Right ventricle myocardium superior (tissue), 1 donor: ENCODE measurements around the gene SEMA5B. TPM values are rescaled to one million over a fixed set of nuclear protein-coding genes. Genes with fewer than 3 reads are reported as not detected.

Experiments
- ATAC-seq: fragments of 200-7000 bp; cut with Tn5 transposase; one replicate; pipeline ENCODE4 v1.9.1; 2020; ENCODE audit warnings: mild to moderate bottlenecking; ENCODE audit not compliant: poor library complexity
- DNase-seq: peaks from one replicate; pipeline ENCODE4 v3.0.0-alpha.2; 2020
- intact Hi-C: fragments of 100-400 bp; cut with DNase I; formaldehyde crosslinking; loops from one replicate; pipeline ENCODE4 v1.11.2; 2022
- total RNA-seq: library from RNA; stranded (reverse); fragmentation: NEBNext Ultra II Directional; extraction: Animal tissue kit (Norgen Biotek cat#: 25700); gene quantifications from one replicate; pipeline ENCODE4 v1.2.1, GENCODE V29; 2021
- donor health status: DM: no; HTN: yes; CAD: no; lungs with severe emphysema.

SEMA5B gene
- total RNA-seq, 1 donor from 2014 or later, result 2.1 TPM

GRCh38 chr3:122941228-122942206 lies 86.0 kb downstream of the SEMA5B start:
- no peak for ATAC-seq
- intact Hi-C loops, result loop anchor here (5.0 to 10.0 kb wide), 2 partner anchors 86 to 313 kb away; partner anchors contain the start of gene SEMA5B
- no peak for DNase-seq

- ATAC-seq, result peak; percentile 13
- peak; percentile 49 for DNase-seq
- intact Hi-C loops, result loop anchor here (5.0 to 10.0 kb wide), 2 partner anchors 87 to 314 kb away; partner anchors contain the start of gene SEMA5B
Measured at GRCh38 chr3:122940628-122941086, 86.9 kb downstream of the SEMA5B start.

- DNase-seq (peak; percentile 50), ATAC-seq (no peak)
- intact Hi-C loops, result no loop called here
Measured at GRCh38 chr3:122938783-122939425, 88.7 kb downstream of the SEMA5B start.

- no peak for ATAC-seq
- intact Hi-C loops, result no loop called here
- DNase-seq, result no peak
Measured at GRCh38 chr3:122937745-122938144, 89.8 kb downstream of the SEMA5B start.

GRCh38 chr3:122936986-122937385 lies 90.6 kb downstream of the SEMA5B start:
- intact Hi-C loops, result no loop called here
- DNase-seq, result peak; percentile 20
- peak; percentile 63 for ATAC-seq

GRCh38 chr3:122936335-122936734 lies 91.2 kb downstream of the SEMA5B start:
- peak; percentile 36 for ATAC-seq
- DNase-seq, result peak; percentile 24
- intact Hi-C loops, result no loop called here

- intact Hi-C loops, result no loop called here
- DNase-seq, result no peak
Measured at GRCh38 chr3:122934251-122934650, 93.3 kb downstream of the SEMA5B start.

GRCh38 chr3:122932251-122932967 lies 95.2 kb downstream of the SEMA5B start:
- intact Hi-C loops, result no loop called here
- no peak for ATAC-seq

More at GRCh38 chr3:122934251-122934650, 93.3 kb downstream of the SEMA5B start:
- no peak for ATAC-seq

GRCh38 chr3:122931636-122932035 lies 95.9 kb downstream of the SEMA5B start:
- intact Hi-C loops, result no loop called here
- ATAC-seq (no peak), DNase-seq (no peak)

More at GRCh38 chr3:122932251-122932967, 95.2 kb downstream of the SEMA5B start:
- DNase-seq, result no peak

- no peak for DNase-seq
- ATAC-seq, result no peak
- intact Hi-C loops, result no loop called here
Measured at GRCh38 chr3:122930063-122930997, 97.2 kb downstream of the SEMA5B start.

- no peak for DNase-seq
- intact Hi-C loops, result no loop called here
- ATAC-seq, result peak; percentile 45
Measured at GRCh38 chr3:122929188-122930062, 98.1 kb downstream of the SEMA5B start.

GRCh38 chr3:122928396-122929187 lies 99.0 kb downstream of the SEMA5B start:
- ATAC-seq, result no peak
- DNase-seq, result peak; percentile 38
- intact Hi-C loops, result no loop called here

GRCh38 chr3:122927726-122928125 lies 99.8 kb downstream of the SEMA5B start:
- DNase-seq (no peak), ATAC-seq (no peak)
- intact Hi-C loops, result no loop called here

GRCh38 chr3:122926811-122927210 lies 100.8 kb downstream of the SEMA5B start:
- DNase-seq (no peak), ATAC-seq (no peak)
- intact Hi-C loops, result no loop called here

GRCh38 chr3:122926322-122926721 lies 101.2 kb downstream of the SEMA5B start:
- DNase-seq (peak; percentile 26), ATAC-seq (no peak)
- intact Hi-C loops, result no loop called here

GRCh38 chr3:122925756-122926155 lies 101.8 kb downstream of the SEMA5B start:
- ATAC-seq (no peak), DNase-seq (no peak)
- intact Hi-C loops, result no loop called here
